ENCODE measurements around the gene LYRM4.

- TF ChIP-seq CTCF (IDR thresholded peaks at IDR 0.05 in 4 of 5, conservative IDR thresholded peaks at IDR 0.05 in 1 of 5) (no peak), POLR2A (IDR thresholded peaks at IDR 0.05) (no peak)
Measured at GRCh38 chr6:5278565-5279120, 17.9 kb upstream of the LYRM4 start.

Measured in gastrocnemius medialis (tissue), 4 donors.